ENCODE results near the gene HOXA3. TPM values are rescaled to one million over a fixed set of nuclear protein-coding genes. Genes with fewer than 3 reads are reported as not detected.

The HOXA3 gene
- total RNA-seq, 1 donor from 2014 or later: not detected

DNA sequence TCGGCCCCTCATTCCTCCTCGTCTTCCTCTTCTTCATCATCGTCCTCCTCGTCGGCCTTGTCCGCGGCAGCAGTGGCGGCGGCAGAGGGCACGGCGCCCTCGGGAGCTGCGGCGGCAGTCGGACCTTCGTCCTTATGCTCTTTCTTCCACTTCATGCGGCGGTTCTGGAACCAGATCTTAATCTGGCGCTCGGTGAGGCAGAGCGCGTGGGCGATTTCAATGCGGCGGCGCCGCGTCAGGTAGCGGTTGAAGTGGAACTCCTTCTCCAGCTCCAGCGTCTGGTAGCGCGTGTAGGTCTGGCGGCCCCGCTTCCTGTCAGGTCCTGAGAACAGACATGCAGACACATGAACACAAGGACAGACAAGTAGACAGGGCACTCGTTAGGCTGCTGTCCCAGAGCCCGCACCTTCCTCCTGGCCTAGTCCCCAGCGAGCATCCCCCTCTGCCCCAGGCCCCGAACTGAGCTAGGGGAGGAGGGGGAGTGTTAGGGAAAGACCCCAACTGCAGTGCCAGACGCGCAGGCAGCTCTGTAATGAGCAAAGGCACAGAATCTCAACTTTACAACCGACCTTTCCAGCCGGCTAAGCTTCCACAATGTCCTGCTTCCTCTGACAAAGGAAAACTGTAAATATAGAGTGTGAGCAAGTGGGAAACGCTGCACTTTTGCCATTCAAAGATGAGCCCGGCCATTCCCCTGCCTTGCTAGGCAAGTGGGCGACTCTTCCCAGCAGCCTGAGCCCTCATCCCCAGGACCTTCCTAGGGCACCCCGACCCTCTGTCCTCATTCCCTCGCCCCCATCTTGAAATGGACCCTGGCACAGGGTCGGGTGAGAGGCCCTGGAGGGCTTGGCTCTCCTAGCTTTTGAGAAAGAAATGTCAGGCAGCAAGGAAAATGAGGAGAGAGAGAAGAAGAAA lies 2.8 kb upstream of the HOXA3 start:
- Mint-ChIP-seq H3K27ac (peak overlapping the region; percentile 81), H3K4me1 (peaks cover 15% of the 10 kb centered on the region), H3K27me3 (peaks cover 88% of the 10 kb centered on the region), H3K4me3 (peak overlapping the region; percentile 18), H3K36me3 (ENCODE audit: low read depth) (peaks cover 5% of the 10 kb centered on the region), H3K9me3 (peaks cover 6% of the 10 kb centered on the region)
- peak; percentile 67 for DNase-seq
- intact Hi-C loops (cut with micrococcal nuclease): no loop called here

DNA sequence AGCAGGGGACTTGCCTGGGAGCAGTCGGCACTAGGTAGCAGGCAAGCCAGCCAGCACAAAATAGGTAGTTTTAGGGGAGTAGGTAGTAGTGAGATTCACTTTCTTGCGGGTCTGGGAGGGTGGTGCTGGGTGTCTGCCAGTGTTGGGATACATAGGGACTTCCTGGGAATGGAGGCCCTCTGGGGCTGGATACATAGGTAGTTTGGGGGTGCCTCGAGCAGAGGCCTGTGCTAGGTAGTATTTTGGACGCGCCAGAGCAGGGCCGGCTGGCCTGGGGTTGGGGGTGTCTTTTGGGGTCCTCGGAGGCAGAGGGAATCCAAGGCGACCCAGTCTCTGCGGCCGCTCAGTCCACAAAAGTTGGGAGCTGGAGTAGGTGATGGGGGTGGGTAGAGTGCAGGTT lies 2.0 kb upstream of the HOXA3 start:
- intact Hi-C loops (cut with micrococcal nuclease): no loop called here
- no peak overlapping the region for H3K4me3 Mint-ChIP-seq

DNA sequence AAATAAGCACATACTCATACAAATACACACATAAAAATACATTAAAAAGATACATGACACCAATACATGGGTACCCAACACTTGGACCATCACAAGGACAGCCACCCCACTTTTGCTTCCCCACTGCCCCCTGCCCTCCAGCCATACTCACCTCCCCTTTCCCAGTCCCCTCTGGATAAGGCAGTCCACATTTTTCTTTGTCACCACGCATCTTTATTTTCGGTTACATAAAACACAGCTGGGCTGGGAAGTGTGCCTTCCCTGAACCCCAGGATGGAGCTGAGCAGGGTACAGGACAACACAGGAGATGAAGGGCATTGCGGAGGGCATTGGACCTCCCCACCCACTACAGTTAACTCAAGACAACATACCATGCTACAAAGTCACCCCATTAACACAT lies 1.1 kb upstream of the HOXA3 start:
- intact Hi-C loops (cut with micrococcal nuclease): no loop called here
- peaks cover 6% of the 10 kb centered on the region for H3K9me3 Mint-ChIP-seq
- H3K36me3 Mint-ChIP-seq (ENCODE audit: low read depth): peaks cover 5% of the 10 kb centered on the region
- H3K27ac Mint-ChIP-seq: peak overlapping the region; percentile 18
- DNase-seq: no peak
- no peak overlapping the region for H3K4me3 Mint-ChIP-seq
- H3K27me3 Mint-ChIP-seq: peaks cover 86% of the 10 kb centered on the region
- H3K4me1 Mint-ChIP-seq: peaks cover 15% of the 10 kb centered on the region

More for the DNA sequence above, 2.0 kb upstream of the HOXA3 start:
- DNase-seq: no peak
- Mint-ChIP-seq H3K9me3 (peaks cover 6% of the 10 kb centered on the region), H3K27ac (peak overlapping the region; percentile 75), H3K4me1 (peaks cover 15% of the 10 kb centered on the region), H3K27me3 (peaks cover 88% of the 10 kb centered on the region), H3K36me3 (ENCODE audit: low read depth) (peaks cover 5% of the 10 kb centered on the region)

DNA sequence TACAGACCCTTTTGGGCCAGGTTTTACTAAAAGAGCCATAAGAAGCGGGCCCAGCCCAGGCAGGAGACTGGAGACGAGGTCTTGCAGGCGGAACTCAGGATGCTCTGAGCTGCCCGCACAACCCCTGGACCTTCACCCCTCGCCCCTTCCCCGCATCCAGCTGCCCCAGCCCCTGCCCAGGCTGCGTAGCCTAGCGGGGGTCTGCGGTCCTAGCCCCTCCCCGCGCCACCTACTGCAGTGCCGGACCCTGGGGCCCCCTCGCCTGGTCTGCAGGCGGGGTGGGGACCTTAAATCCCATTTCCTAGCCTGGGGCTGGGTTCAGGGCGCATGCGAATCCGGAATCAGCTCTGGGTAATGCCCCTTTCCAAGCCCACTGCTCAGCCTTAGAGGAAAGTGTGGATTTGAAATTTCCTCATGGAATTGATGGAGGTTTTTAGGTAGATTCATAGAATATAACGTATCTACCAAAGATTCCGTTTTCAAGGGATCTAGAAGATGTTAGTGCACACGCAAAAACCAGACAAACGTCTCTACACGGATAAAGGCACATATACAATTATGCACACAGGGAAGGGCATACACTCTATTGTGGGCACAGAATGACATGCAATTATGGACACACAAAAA lies 546 bp upstream of the HOXA3 start:
- Mint-ChIP-seq H3K36me3 (ENCODE audit: low read depth) (peaks cover 5% of the 10 kb centered on the region), H3K4me1 (peaks cover 15% of the 10 kb centered on the region), H3K27me3 (peaks cover 86% of the 10 kb centered on the region), H3K27ac (no peak overlapping the region), H3K9me3 (peaks cover 2% of the 10 kb centered on the region), H3K4me3 (no peak overlapping the region)
- intact Hi-C loops (cut with micrococcal nuclease): no loop called here
- DNase-seq: no peak

DNA sequence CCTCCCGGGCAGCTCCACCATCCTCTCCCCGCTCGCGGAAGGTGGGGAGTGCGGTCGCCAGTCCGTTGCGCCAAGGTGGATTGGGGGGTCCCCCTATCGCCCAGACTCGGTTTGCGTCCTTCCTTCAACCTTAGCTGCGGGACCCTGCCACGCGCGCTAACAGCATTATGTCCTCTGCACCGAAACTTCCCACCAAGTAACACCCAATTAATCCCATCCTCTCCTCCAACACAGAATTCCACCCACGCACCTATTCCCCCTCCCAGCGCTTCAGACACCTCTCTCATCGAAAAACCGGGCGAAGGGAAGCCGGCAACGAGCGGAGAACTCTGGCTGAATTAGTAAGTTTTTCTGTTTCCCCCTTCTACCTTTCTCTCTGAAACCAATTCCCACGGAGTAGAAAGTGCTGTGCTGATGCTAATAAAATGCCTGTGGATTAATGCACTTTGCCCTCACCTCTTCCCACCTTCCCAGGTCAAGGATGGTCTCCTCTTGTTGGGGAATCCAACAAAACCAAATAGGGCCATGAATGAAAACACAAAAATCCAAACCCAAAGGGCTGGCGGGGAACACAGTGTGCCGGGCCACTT lies 947 bp downstream of the HOXA3 start:
- intact Hi-C loops (cut with micrococcal nuclease): loop anchor here (1.0 to 2.0 kb wide), 4 partner anchors 9 to 55 kb away; partner anchors contain the start of gene HOXA9

DNA sequence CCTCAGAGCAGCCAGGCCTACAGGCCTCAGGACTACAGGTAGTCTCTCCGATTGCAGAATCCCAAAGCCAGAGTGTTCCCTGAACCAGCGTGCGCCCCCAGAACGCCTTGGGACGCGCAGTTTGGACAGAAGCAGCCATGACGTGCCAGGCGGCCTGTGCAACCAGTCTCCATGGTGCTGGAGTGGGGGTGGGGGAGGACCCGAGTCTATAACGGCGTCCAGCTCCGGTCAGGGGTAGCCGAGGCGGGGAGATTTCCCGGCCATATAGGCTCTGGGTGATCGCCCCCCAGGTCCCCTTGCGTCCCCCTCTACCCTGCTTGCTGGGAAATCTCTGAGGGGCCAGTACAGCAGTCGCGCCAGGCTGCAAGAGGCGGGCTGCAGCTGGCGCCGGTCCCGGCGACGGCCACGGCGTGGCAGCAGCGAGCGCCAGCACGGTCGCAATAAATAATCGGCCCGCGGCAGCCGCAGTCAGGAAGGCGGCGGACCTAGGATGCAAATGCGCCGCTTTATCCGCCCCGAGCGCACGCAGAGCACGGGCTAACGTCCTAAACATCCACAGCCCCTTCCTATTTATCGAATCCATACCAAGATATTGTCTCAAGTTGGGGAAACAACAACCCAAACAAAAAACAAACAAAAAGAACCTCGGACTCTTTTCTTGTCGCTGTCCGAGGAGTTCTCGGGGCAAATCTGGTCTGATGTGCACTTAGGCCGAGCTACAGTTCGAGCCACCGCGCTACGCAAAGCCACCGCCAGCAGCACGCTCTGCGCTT lies 1.6 kb downstream of the HOXA3 start:
- H3K36me3 Mint-ChIP-seq (ENCODE audit: low read depth): peaks cover 5% of the 10 kb centered on the region
- peak; percentile 88 for DNase-seq
- peak overlapping the region; percentile 69 for H3K4me3 Mint-ChIP-seq
- intact Hi-C loops (cut with micrococcal nuclease): loop anchor here (1.0 to 2.0 kb wide), 4 partner anchors 10 to 54 kb away; partner anchors contain the start of gene HOXA9
- H3K9me3 Mint-ChIP-seq: no peaks in the 10 kb centered on the region
- H3K27me3 Mint-ChIP-seq: peaks cover 85% of the 10 kb centered on the region
- H3K4me1 Mint-ChIP-seq: peaks cover 15% of the 10 kb centered on the region
- no peak overlapping the region for H3K27ac Mint-ChIP-seq

More for the DNA sequence above, 947 bp downstream of the HOXA3 start:
- peak; percentile 58 for DNase-seq
- H3K4me1 Mint-ChIP-seq: peaks cover 15% of the 10 kb centered on the region
- H3K27ac Mint-ChIP-seq: peak overlapping the region; percentile 25
- peaks cover 5% of the 10 kb centered on the region for H3K36me3 Mint-ChIP-seq (ENCODE audit: low read depth)
- peak overlapping the region; percentile 69 for H3K4me3 Mint-ChIP-seq
- peaks cover 84% of the 10 kb centered on the region for H3K27me3 Mint-ChIP-seq
- no peaks in the 10 kb centered on the region for H3K9me3 Mint-ChIP-seq

DNA sequence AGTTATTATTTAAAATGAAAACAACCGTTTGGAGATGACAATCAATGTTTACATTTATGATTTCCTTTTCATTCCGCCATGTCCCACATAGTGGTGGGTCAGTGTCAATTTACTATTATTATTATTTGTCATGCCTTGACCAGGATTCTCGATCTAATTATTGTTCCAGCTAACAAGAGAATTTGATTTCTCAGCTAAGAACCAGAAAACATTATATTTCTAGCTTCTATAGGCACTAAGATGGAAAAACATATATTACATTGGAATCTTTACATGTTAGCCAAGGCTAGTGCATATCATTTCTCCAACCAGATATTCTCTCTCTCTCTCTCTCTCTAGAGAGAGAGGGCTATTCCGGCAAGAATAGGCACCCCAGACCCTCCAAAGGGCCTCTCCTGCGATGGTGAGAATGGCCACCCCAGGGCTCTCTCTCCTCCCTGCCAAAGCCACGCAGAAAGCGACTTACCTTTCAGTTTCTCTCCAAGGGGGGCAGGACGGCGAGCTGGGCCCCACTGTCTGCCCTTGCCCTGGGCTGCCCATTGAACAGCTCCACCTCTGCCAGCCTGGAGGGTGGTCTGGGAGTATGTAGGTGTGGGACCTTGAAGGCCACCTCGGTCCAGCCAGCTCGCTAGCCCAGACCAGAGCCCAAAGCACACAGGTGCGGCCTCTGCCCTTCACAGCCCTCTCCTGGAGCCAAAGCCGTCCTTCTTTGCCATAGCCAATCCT lies 2.4 kb downstream of the HOXA3 start:
- Mint-ChIP-seq H3K27ac (no peak overlapping the region), H3K9me3 (no peaks in the 10 kb centered on the region), H3K4me3 (peak overlapping the region; percentile 17), H3K27me3 (peaks cover 78% of the 10 kb centered on the region), H3K36me3 (ENCODE audit: low read depth) (peaks cover 2% of the 10 kb centered on the region), H3K4me1 (peaks cover 12% of the 10 kb centered on the region)
- no peak for DNase-seq
- intact Hi-C loops (cut with micrococcal nuclease): loop anchor here (2.0 kb wide), 3 partner anchors 15 to 53 kb away; partner anchors contain the start of gene HOXA9

DNA sequence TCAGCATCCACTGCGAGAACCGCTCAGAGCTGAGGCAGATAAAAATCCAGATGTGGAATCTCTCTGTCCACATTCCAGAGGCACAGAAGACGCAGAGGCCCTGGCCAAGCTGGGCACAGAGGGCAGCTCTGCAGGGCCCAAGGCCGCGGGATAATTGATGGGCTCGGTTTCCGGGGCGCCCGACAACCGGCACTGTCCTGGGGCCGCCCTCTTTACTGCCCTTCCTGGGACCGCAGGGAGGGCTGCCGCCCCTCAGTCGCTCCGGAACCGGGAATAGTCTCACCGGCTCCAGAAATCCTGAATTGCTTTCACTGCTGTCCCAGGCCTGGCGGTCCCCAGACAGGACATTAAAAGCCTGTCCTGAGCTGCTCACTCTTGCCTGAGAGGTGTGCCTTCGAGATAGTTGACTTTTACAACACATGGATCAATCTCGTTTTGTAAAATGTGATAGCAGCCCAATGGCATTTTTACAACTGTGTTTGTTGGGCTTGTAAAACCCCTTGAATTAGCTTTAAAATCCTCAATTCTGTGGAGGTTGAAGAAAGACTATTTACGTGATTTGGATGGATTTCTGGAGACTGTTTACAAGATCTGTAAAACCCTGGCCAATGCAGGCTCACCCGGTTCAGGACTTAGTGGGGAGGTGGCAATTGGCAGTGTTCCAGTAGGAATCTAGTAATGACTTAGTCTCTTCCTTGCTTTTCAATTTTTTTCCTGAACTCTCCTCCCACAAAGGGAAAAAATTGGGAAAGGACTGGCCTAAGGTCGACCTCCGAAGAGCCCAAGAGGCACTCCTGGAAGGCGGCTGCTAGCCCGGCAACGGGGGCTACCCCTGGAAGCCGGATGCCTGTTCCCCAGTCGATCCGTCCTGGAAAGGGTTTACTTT lies 3.4 kb downstream of the HOXA3 start:
- peaks cover 68% of the 10 kb centered on the region for H3K27me3 Mint-ChIP-seq
- no peaks in the 10 kb centered on the region for H3K9me3 Mint-ChIP-seq
- no peak for DNase-seq
- H3K4me3 Mint-ChIP-seq: no peak overlapping the region
- no peak overlapping the region for H3K27ac Mint-ChIP-seq
- H3K4me1 Mint-ChIP-seq: peaks cover 7% of the 10 kb centered on the region
- peaks cover 2% of the 10 kb centered on the region for H3K36me3 Mint-ChIP-seq (ENCODE audit: low read depth)
- intact Hi-C loops (cut with micrococcal nuclease): no loop called here

DNA sequence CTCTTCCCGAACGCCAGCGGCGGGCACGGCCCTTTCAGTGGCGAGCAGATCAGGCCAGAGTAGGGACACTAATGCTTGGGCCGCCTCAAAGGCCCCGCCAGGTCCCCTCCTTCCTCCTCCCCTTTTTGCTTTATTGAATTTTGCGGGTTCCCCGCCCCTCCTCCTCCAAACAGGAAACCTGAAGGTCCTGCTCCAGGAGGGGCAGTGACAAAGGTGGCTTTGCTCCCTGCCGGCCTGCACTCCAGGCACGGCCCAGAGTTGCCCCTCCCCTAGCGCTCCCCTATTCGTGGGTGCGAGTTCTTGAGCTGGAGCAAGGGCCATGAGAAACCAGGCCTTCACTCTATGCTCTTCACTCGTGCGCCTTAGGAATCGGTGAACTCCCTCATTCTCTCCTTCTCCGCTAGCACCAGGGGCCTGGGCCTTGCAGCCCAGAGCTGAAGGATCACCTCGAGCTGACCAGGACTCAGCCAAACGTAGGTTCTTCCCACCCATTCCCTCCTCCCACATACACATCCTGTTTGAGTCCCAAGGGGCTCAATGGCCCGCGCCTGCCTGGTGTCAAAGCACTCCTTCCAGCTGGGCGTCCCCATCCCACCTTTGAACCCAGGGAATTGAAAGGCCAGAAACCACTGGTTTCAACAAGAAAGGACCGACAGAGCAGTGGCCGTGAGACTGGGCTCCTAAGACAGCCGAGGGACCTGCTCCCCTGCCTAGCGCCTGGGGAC lies 4.2 kb downstream of the HOXA3 start:
- H3K36me3 Mint-ChIP-seq (ENCODE audit: low read depth): no peaks in the 10 kb centered on the region
- H3K4me3 Mint-ChIP-seq: no peak overlapping the region
- H3K9me3 Mint-ChIP-seq: no peaks in the 10 kb centered on the region
- intact Hi-C loops (cut with micrococcal nuclease): no loop called here
- H3K4me1 Mint-ChIP-seq: peaks cover 7% of the 10 kb centered on the region
- H3K27me3 Mint-ChIP-seq: peaks cover 60% of the 10 kb centered on the region
- no peak for DNase-seq
- H3K27ac Mint-ChIP-seq: no peak overlapping the region

DNA sequence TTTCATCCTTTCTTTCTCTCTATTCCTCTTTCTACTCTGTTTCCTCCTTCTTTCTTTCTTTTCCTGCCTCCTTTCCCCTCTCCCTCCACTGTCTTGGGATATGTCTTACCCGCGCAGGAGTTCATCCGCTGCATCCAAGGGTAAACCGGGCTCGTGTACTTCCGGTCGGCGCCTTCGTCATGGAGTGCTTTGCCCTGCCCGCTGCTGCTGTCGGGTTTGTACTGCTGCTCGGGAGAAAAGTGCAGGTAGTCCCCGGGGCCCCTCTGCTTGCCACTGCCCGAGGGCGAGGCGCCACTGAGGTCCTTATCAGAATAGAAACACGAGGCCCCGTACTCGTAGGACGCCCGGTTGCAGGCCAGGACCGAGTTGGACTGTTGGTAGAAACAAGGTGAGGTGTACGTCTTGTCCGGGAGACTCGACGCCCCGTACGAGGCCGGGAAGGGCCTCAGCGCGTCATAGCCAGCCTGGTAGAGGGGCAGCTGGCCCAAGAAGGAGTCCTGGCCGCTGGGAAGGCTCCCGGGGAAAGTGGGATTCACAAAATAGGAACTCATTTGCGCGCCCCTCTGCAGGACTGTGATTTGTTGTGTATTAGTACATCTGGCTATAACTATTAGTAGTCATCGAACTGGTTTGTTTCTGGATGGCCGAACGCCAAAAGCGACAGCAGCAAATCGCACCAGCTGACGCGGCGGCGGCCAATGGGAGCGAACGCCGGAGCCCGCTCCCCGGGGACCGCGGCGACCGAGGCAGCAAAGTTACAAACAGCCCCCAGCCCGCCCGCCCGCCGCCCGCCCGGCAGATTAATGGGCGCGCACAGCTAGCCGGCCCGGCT lies 5.0 kb downstream of the HOXA3 start, which contains the start of gene HOXA6:
Gene HOXA6, minus strand, starts transcription at position 576 of the 832 bp plus-strand sequence. Its CDS starts 25 bp downstream, at position 551.
- intact Hi-C loops (cut with micrococcal nuclease): no loop called here
- Mint-ChIP-seq H3K36me3 (ENCODE audit: low read depth) (no peaks in the 10 kb centered on the region), H3K27ac (no peak within 1 kb of the TSS), H3K27me3 (peaks cover 55% of the 10 kb centered on the region), H3K4me1 (peaks cover 7% of the 10 kb centered on the region), H3K4me3 (no peak within 1 kb of the TSS), H3K9me3 (no peaks in the 10 kb centered on the region)
- no peak for DNase-seq

Data from activated CD4-positive, alpha-beta T cell treated with anti-CD3 and anti-CD28 coated beads, Interleukin-2, amount 10 ng/mL, durations not matched to agents 24 days and 14 days (primary cell).